ENCODE measurements around the gene TNS1.

The TNS1 gene

DNA sequence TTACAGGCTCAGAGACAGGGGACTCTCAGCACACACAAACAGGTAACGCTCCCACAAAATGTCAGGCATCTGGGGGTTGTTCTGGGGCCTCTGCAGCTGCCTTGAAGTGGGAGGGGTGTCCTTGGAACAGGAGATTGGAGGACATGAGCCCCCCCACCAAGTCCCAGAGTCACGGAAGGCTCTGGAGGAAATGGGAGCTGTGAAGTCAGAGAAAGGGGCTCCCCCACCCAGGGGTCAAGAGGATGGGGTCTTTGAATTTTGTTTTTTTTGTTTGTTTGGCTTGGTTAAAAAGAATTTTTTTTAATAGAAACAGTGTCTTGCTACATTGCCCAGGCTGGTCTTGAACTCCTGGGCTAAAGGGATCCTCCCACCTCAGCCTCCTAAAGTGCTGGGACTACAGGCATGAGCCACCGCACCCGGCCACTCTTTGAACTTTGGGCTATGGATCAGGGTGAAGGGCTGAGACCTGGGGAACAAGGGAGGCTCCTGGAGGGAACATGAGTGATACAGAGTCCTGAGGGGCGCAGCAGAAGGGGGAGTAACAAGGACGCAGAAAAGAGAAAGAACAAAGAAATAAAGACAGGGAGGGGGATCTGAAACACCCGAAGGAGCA, 46.8 kb downstream of the TNS1 start:
- DNase-seq, result no peak

DNA sequence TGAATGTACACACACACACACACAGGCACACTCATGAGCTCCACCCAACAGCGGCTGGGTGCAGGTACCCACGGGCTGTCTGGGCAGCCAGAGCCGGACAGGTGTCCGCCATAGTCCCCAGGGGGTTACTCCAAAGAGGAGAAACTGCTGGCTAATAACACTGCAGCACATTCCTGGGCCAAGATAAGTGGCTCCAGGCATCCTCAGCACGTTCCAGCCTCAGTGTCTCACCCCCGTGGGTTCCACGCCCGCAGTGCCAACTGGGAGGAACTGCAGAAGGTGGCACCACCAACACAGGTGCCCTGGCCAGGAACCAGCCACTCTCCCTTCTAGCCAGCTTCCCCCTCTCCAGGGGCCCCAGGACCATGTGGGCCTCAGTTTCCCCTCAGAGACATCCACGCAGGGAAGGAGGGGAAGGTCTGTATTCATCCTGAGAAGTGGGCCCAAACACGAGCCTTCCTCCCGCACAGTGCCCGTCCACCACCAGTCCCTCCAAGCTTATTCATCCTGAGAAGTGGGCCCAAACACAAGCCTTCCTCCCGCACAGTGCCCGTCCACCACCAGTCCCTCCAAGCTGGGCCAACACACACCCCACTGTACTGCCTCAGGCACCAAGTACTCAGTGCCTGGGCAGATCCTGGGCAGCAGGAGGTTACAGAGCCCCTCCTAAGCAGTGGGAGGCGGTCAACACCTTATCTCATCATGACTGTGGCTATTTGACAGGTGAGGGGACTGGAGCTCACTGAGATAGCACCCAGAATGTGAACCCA, 47.6 kb downstream of the TNS1 start:
- no peak for DNase-seq

DNA sequence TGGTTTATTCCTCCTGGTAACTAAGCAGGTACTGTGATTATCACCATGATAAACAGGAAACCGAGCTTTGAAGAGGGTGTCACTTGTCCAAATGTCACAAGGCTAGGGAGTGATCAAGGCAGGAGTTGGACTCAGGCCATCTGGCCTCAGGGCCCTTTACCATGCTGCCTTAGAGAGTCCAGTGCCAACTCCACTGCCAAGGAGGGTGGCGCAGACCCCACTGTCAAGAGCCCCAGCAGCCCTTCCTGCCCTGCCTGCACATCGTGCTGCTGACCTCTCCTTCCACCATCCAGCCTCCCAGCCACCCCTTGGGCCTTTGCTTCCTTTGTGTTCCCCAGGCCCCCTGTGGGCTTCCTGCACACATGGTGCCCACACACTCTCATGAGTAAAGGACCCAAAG, 48.3 kb downstream of the TNS1 start:
- DNase-seq, result no peak

DNA sequence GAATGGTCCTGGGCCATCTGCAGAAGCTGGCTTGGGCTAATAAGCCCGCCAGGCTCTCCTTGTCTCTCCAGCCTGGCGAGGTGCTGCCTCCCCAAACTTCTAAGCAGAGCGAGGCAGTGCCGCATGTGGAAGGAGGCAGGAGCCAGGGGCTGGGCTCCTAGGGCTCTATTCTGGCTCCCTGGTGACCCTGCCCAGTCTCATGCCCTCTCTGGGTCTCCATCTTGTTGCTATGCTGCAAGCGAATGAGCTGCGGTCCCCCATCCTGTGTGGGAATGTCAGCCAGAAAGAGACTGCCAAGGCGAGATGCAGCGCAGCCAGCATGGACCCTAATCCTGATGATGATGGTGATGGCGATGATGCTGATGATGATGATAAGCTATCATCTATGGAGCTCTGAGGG, 48.7 kb downstream of the TNS1 start:
- DNase-seq, result no peak

DNA sequence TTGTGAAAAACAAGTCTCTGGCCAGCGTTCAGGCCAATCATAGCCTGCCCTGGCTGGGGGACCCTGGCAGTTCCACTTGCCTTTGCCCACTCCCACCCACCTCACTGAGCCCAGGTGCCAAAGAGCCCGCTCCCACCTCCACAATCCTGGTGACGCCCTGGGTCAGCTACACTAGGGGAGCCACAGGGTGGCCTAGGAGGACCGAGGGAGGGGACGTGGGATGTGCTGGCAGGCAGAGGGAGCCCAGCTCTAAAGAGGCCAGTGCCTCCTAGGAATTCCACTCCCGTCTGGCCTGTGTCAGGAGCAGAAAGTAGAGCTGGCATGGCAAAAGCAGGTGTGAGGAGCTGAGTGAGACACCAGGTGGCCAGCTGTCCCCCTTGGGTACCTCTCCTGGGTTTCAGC, 49.3 kb downstream of the TNS1 start:
- no peak for DNase-seq

DNA sequence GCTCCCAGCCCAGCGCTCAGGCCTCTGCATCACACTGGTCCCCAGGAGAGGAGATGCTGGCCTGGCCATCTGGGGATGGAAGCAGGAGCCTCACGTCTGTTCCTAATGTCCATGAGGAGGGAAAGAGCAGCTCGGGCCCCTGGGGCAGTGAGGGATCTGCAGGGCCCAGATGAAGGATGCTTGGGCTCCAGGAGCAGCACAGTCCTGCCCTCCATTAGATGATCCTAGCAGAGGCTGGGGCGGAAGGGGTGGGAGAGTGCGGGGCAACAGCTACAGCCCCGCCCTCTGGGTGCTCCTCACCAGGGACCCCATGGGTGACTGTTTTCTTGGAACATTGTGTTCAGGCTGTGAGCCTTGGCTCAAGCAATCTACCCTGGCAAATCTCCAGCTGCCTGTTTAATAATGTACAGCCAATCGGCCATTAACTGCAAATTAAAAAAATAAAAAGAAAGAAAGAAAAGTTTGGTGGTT, 49.7 kb downstream of the TNS1 start:
- DNase-seq, result no peak

DNA sequence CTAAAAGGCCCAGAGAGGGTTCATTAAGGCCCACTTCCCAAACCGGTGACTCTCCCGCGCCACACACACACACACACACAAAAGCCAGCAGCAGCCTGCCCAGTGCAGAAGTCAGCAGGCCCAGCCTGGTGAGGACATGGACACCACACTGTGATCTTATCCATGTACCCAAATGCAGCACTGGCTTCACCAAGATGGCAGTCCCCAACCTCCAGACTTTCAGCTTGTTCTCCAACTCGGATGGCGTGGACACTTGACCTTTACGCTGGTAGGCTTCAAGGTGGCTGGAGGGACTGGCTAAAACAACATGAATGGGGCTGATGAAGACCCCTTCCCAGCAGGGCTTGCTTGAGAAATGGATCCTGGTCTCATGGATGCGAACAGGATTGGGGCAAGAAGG, 50.4 kb downstream of the TNS1 start:
- DNase-seq, result no peak

DNA sequence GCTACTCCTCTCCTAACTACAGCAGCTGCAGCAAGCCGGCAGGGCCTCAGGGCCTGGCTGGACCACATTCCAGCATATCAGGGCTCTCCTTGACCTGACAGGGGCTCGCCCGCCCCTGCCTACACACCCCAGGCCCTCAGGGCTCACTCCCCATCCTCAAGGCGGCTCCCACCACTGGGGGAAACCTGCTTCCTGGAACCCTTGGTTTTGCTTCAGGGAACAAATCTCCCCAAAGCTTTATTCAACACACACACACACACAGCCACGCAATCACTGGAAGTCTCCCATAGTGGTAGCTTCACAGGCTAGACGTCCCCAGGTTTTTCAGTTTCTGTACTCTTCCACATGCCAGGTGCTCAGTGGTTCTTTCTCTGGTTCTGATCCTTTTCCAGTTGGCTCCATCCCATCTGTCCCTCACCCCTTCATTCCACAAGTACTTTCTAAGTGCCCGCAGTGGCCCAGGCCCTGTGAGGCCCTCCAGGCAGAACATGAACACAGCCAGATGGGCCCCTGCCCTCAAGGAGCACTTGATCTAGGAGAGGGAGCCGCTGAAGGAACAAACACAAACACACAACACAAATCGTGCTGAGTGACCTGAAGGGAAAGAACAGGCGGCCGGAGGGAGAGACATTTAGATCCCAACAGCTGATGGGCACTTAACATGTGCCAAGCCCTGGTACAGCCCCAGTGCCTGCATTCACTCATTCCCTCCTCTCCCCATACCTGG, 51.1 kb downstream of the TNS1 start:
- no peak for DNase-seq

DNA sequence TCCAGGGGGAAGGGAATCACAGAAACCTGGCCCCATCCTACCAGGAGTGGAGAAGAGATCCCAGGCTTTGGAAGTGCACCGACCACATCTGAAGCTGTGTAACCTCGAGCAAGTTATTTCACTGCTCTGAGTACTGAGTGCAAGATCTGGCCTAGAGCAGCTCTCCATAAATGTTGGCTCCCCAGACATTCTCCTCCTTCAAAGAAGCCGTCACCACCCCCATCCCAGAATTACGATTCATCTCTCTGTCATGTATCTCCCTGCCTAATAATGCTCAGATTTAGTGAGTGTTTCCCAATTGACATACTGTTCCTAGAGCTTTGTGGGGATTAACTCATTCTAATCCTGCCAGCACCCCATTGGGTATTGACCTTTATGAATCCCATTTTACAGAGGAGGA, 51.7 kb downstream of the TNS1 start:
- DNase-seq, result no peak

DNA sequence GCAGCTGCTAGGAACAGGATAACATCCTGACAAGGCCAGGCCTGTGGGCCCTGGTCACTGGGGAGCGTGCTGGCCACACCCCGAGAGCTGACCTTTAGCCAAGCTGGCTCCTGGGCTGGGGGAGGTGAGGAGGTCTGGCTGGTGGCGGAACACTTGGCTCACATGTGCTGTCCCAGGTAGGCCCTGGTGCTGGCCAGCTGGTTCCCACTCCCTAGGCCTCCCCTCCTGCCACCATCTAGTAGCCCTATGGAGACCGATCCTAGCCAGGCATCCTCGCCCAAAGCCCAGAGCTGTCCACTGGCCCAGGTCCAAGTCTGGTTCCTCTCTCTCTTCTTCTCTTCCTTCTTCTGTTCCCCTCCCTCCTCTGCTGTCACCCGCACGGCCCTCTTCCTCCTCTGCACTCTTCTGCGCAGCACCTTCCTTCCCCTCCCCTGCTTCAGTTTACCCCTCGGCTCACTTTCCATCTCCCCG, 52.4 kb downstream of the TNS1 start:
- no peak for DNase-seq

DNA sequence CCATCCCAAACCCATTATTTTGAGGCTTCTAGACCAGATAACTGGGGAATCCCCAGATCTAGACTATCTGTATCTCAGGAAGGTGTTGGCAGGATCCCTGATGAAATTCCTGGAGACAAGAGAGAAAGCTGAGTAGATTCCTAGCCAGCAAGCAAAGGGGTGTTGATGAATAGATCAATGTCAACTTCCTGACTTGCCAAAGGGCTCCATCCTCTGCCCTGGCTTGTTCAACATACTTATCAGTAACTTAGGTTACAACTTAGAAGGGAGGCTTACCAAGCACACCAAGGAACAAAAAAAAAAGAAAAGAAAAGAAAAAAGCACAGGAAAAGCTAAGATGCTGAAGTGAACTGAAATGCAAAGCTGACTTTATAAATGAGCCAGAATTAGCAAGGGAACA, 53.3 kb downstream of the TNS1 start:
- DNase-seq, result no peak

DNA sequence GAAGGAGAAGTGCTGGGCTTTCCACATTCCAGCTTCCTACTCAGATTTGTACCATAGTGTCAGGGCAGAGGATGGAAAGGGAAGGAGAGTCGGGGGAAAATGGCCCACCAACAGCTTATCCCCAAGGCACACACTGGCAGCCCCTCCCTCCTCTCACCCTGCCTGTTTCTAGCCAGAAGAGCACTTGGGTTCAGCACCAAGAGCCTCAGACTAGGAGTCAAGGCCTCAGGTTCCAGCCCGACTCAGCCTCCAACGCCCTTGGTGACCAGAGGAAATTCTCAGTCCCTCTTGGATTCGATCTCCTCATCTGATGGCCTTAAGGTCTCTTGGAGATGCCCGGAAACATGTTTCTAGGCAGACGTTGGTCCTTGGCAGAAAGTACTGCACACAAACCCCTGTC, 53.9 kb downstream of the TNS1 start:
- no peak for DNase-seq

DNA sequence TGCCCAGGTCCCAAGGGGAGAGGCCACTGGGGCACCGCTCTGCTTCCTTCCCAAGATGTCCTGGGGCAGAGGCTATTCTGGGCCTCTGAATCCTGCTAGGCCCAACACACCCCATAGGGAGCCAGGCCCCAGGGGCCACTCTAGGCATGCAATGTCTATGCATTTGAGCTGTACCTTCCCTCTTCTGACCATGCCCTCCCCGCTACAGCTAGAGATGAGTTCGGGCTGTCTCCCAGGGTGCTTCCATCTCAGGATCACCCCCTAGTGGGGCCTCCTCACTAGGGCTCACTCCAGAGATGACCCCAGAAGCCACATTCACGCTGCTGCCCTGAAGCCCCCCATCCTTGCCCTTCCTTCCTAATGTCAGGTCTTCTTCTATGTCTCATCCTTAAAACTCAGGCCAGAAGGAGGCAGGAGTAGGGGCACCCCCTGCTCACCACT, 54.4 kb downstream of the TNS1 start:
- no peak for DNase-seq

DNA sequence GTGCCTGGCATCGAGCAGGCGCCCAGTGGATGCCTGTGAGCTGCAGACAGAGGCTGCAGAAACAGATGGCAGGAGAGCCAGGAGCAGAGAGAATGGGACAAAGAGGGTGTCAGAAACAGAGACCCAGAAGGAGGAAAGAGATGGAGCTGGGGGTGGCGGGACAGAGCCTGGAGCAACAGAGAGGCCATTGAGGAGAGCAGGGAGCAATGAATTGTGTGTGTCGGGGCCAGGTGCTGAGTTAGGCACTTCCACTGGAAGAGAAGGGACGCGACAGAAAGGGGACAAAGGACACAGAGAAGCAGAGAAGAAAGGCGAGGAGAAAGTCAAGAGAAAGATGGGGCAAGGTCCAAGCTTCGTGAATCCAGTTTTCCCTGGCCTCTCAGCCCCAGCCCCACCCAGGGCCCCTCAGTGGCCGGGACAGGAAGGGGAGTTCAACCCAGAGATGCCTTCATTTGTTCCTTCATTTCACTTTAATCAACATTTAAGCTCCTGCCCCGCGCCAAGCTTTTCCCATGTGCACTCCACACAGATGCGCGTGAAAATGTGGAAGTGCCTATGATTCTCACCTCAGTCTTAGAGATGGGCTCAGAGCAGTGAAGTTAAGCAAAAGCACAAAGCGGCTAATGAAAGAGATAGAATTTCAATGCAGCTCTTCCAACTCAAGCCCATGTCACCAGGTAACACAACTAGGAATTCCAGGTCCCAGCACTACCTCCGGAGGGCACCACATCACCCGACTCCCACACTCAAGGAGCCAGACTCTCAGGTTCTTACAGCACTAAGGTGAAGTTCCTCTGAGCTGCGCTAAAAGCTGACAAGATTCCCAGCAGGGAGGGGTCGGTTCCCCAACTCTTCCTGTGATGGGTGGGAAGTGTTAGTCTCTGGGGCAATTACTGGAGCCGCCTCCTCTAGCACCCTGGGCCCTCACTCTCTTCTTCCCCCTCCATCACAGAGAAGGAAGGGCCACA, 55.1 kb downstream of the TNS1 start:
- no peak for DNase-seq

DNA sequence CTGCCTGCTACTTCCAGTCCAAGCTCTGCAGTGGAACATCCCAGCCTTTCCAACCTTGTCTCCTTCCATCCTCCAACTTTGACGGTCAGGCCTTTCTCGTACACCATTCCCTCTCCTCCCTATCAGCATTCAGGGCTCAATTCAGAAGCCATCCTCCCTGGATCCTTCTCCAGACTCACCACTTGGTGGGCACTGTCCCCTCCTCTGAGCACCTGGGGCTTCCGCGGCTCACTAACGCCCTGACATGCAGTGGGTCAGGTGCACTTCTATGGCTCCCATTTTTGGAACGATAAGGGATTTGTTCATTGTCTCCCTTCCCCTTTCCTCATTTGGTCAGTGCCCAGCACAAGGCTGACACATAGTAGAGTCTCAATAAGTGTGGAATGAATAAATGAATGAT, 56.7 kb downstream of the TNS1 start:
- no peak for DNase-seq

DNA sequence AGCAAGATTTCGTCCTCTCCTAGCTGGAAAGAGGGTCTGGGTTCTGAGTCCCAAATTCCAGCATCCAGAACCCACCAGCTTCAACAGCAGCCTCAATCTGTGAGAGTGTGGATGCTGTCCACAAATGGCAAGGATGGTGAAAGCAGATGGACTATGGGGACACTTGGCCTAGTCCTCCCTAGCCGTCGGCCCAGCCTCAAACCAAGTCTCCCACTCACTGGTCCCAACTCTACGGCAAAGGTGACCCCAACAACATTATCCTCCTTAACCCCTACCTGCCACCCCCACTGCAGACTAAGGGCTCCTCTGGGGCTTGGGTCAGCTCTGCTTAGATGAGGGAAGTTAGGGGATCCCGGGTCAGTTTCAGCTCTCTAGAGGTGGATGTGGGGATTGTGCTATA, 57.3 kb downstream of the TNS1 start:
- no peak for DNase-seq

DNA sequence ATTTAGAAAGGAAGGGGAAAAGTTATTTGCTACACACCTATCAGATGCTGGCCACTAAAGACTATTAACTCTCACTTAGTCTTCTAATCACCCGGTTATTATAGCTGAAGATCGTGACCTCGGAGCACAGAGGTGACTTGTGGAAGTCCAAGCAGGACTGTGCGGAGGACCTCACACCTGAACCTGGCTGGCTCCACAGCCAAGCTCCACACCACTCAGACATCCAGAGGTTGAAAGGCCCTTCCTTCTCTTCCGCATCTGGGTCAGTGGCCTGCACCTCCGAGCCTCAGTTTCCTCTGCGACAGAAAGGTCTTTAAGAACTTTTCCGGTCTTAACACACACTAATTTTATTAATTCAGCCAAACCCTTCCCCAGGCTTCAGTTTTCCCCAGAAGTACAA, 57.9 kb downstream of the TNS1 start:
- no peak for DNase-seq

DNA sequence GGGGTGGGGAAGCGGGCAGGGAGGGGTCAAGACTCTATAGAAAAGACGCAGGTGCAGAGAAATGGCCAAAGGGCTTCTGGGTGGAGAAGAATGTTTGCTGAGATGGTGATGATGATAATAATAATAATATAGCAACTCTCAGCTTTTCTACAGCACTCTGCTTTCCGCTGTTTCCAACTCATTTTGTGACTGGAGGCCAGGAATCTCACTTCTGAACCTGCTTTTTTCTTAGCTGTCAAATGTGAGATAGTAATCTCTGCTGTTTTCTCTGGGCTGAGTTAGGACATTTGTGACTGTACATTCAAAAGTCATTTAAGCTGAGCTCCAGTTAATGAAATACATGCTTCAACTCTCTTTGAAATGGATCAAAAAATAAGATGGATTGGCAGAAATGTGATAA, 58.4 kb downstream of the TNS1 start:
- no peak for DNase-seq

DNA sequence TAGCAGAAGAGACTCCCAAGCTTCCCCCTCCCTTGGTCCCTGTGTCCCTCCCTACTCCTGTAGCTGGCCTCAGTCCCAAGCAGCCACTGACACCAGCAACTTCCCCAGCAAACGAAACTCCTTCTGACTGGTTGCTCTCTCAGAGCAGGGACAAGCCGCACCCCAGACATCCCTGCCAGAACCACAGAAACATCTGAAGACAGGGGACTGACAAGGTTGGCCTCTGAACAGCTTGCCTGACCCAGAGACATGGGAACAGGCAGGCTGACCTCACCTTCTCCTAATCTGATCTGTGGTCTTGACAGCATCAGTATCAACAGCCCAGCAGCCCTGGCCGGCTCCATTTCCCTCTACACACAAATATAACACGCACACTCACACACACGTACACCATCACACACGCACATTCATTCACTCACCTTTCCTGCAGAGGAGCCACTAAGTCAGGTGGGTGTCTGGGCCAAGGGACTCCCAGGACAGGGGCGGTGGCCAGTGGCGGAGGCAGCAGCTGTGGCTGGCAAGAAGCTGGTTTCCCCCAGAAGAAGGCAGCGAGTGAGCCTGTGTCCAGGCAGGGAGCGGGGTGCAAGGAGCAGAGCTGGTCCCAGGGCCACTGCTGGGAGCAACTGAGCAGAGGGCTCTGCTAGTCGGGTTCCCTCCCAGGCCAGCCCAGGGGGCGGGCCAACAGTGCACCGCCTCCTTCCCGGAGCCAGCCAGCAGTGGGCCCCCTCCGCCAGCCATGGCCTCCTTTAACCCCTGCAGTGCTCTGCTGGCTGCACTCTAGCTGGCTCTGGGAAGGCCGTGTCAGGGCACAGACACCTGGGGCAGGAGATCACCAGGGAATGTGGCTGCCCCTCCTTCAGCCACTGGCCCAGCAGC, 59.1 kb downstream of the TNS1 start:
- DNase-seq, result peak; percentile 80

DNA sequence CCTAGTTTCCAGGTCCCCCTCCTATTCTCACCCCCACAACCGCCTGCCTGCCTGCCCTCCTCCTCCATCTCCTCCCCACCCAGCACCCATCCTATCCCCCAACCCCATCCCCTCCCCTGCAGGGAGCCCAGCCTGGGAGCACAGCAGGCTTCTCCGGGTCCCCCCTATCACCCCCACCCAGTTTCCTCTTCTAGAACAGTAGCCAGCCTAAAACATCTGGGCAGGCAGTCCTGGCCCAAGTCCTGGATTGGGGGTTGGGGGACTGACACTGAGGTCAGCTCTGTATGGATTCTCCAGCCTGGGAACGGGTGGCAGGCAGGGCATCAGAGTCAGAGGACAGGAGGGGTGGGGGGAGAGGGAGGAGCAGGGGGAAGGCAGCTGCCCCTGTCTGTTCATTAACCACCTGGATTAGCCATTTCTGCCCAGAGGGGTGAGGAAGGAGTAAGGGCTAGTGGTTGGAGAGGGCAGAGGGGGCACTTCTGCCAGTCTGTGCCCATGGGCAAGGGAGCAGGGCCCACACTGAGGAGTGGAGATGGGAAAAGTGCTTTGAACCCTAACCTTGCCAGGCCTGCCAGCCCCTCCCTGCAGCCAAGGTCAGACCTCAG, 60.0 kb downstream of the TNS1 start:
- DNase-seq, result no peak

All from fibroblast of skin of scalp (primary cell).